ENCODE measurements around the gene KIF11. TPM values are rescaled to one million over a fixed set of nuclear protein-coding genes. Genes with fewer than 3 reads are reported as not detected.
A peak's percentile ranks its signal among the peaks of the same experiment; 100 is the strongest.
"Not testable (repeated sequence)": the region's sequence is repeated elsewhere in the genome, so short reads cannot be mapped to it uniquely, and the experiment has no call there.

Gene KIF11
- total RNA-seq, 1 experiment from 2014 or later: 14.2 TPM

DNA sequence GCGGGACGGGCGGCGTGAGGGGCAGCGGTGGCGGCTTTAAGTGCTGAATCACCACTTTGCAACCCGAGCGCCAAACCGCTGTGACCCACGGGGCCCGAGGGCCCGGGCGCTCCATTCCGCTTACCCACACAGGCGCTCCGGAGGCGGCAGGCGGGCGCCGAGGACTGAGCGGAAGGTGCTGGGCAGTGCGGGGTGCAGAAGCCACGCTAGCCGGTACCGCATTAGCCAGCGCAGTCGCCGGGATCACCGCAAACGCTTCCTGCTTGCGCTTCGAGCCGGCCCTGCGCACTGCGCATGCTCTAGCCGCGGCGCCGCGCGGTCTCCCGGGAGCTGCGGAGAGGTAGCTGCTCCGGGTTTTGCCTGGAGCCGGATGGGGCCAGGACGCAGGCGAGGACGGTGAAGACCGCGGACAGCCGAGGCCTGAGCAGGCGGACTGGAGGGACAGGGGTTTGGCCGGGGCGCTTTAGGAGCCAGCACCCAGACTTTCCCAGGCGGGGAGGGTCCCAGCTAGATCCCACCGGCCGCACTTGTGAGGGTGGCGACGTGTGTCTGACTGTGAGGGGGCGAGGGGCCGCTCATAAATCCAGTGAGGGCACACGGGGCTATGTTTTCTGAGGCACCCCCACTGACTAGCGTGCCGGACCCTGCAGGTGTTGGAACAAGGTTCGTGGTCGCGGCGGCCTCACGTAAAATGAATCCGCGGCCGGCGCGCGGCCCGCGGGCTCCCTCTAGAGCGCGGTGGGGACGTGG is 19.0 kb upstream of the KIF11 start, which contains the start of gene IDE:
Gene IDE, minus strand, starts transcription at position 296 of the 750 bp plus-strand sequence. Its CDS starts 74 bp downstream, at position 222.
- Histone ChIP-seq H2AFZ (ENCODE audit: low read length) (peak within 1 kb of the TSS; percentile 97), H3K4me2 (ENCODE audit: low read depth, low read length, poor library complexity, severe bottlenecking) (peak within 1 kb of the TSS; percentile 89), H3K4me3 (ENCODE audit: low read length) (peak within 1 kb of the TSS; percentile 89), H3K36me3 (ENCODE audit: insufficient read depth, low read length) (no peaks in the 10 kb centered on the region), H3K27ac (ENCODE audit: low read length) (peak within 1 kb of the TSS; percentile 65), H3K27me3 (ENCODE audit: low read length) (no peaks in the 10 kb centered on the region), H3K9ac (ENCODE audit: low read length) (peak within 1 kb of the TSS; percentile 94), H3K79me2 (ENCODE audit: low read length) (peaks cover 48% of the 10 kb centered on the region), H3K9me2 (replicated peaks; ENCODE audit: insufficient read depth, low read length) (no peaks in the 10 kb centered on the region), H4K20me1 (ENCODE audit: insufficient read depth, low read depth, low read length) (peaks cover 6% of the 10 kb centered on the region; the same call in 1 of the 2 replicates), H3K4me1 (ENCODE audit: low read length) (peaks cover 36% of the 10 kb centered on the region), H3K9me3 (ENCODE audit: low read length) (no peaks in the 10 kb centered on the region)
- DNase-seq: peak; percentile 88

DNA sequence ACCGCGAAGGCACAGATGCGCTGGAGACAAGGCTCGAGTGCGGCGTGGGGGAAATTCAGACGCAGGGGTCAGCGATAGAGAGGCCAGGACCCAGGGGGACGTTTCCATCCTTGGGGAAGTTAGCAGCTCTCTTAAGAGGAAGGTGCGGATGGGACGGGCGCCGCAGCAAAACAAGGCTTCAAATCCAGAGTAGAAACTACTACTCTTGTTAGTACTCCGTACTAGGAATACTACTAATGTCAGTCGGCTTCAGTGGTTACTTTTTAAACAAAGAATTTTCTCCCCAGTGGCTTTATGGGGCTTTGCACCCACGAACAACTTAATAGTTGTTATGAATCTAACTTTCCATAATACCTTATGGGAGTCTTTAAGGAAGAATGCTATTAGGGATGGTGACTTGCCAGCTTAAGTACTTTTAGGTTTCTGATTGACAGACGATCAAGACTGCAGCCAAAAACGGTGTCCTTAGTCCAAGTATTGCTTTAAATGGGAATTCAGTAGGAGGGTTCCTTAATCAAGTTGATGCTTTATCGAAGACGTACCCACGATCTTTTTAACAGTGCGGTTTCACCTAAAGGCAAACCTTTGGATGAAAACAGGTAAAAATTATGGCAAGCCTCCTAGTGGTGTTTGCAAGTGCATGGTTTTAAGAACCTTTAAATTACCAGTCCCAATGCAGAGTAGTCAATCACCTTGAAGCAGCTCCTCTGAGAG is 18.2 kb upstream of the KIF11 start:
- no peak for DNase-seq
- Histone ChIP-seq H3K36me3 (ENCODE audit: insufficient read depth, low read length) (no peaks in the 10 kb centered on the region), H3K4me3 (ENCODE audit: low read length) (peak overlapping the region; percentile 89), H2AFZ (ENCODE audit: low read length) (peak overlapping the region; percentile 57; the same call in 1 of the 2 replicates), H3K9me3 (ENCODE audit: low read length) (no peaks in the 10 kb centered on the region), H3K4me2 (ENCODE audit: low read depth, low read length, poor library complexity, severe bottlenecking) (peak overlapping the region; percentile 89), H3K27ac (ENCODE audit: low read length) (no peak overlapping the region), H3K79me2 (ENCODE audit: low read length) (peaks cover 41% of the 10 kb centered on the region), H4K20me1 (ENCODE audit: insufficient read depth, low read depth, low read length) (peaks cover 6% of the 10 kb centered on the region; the same call in 1 of the 2 replicates), H3K9ac (ENCODE audit: low read length) (peak overlapping the region; percentile 94), H3K4me1 (ENCODE audit: low read length) (peaks cover 31% of the 10 kb centered on the region), H3K9me2 (replicated peaks; ENCODE audit: insufficient read depth, low read length) (no peaks in the 10 kb centered on the region), H3K27me3 (ENCODE audit: low read length) (no peaks in the 10 kb centered on the region)

- Histone ChIP-seq H3K9me3 (ENCODE audit: low read length) (no peaks in the 10 kb centered on the region), H3K27ac (ENCODE audit: low read length) (no peak overlapping the region), H3K79me2 (ENCODE audit: low read length) (peaks cover 28% of the 10 kb centered on the region), H4K20me1 (ENCODE audit: insufficient read depth, low read depth, low read length) (peaks cover 6% of the 10 kb centered on the region; the same call in 1 of the 2 replicates), H3K9ac (ENCODE audit: low read length) (no peak overlapping the region), H2AFZ (ENCODE audit: low read length) (no peak overlapping the region), H3K4me3 (ENCODE audit: low read length) (no peak overlapping the region), H3K36me3 (ENCODE audit: insufficient read depth, low read length) (no peaks in the 10 kb centered on the region), H3K27me3 (ENCODE audit: low read length) (no peaks in the 10 kb centered on the region), H3K4me2 (ENCODE audit: low read depth, low read length, poor library complexity, severe bottlenecking) (no peak overlapping the region), H3K9me2 (replicated peaks; ENCODE audit: insufficient read depth, low read length) (no peaks in the 10 kb centered on the region), H3K4me1 (ENCODE audit: low read length) (peaks cover 26% of the 10 kb centered on the region)
- no peak for DNase-seq
These were observed 17.0 kb upstream of the KIF11 start for GRCh38 chr10:92575961-92576360.

GRCh38 chr10:92582347-92582746 is 10.6 kb upstream of the KIF11 start:
- not testable (repeated sequence) for H4K20me1 ChIP-seq (ENCODE audit: insufficient read depth, low read depth, low read length); H3K9me3 ChIP-seq (ENCODE audit: low read length); DNase-seq; H3K4me2 ChIP-seq (ENCODE audit: low read depth, low read length, poor library complexity, severe bottlenecking); H3K79me2 ChIP-seq (ENCODE audit: low read length); H3K4me3 ChIP-seq (ENCODE audit: low read length); H3K9me2 ChIP-seq (replicated peaks; ENCODE audit: insufficient read depth, low read length); H3K4me1 ChIP-seq (ENCODE audit: low read length); H3K27ac ChIP-seq (ENCODE audit: low read length); H2AFZ ChIP-seq (ENCODE audit: low read length); H3K27me3 ChIP-seq (ENCODE audit: low read length); H3K36me3 ChIP-seq (ENCODE audit: insufficient read depth, low read length); H3K9ac ChIP-seq (ENCODE audit: low read length)

DNA sequence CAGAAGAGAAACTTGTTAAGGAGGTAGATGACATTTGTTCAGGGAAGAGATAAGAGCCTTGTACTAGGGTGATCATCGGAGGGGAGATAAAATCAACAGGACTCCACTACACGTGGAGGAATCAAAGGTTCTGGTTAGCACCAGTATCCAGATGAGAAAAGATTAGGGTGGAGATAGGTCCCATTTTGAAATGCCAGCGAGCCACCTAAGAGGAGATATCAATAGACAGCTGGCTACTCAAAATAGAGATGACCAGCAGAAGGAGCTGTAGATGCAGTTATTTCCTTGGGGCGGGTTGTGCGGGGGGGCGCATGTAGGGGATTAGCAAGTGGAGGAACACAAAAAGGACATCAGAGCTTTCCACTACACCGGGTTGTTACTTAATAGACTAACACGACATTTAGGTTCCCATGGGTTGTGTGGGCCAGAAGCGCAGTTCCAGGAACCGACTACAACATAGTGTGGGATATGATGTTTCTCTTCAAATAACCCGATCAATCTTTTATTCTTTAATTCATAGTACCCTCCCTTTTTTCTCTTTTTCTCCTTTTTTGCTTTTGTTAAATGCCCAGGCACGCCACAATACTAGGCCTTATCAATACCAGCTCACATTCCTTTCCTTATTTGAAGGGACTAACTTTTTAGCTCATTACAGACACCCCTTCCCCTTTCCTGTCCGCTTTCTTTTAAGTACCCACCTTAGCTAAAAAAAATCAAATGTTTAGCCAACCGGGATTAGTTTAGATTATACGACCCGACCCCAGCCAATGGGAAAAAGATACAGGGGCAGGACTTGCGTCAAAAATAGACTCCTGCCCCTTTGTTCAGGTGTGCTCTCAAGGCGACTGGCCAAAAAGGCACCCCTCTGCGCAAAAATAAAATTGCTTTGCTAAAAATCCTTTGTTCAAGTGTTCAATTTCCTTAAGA is 2.0 kb upstream of the KIF11 start:
- peak; percentile 65 for DNase-seq
- peak overlapping the region; percentile 92 for H3K27ac ChIP-seq (ENCODE audit: low read length)
- peak overlapping the region; percentile 43; the same call in 1 of the 2 replicates for H2AFZ ChIP-seq (ENCODE audit: low read length)
- H3K9me3 ChIP-seq (ENCODE audit: low read length): no peaks in the 10 kb centered on the region
- peak overlapping the region; percentile 83 for H3K4me2 ChIP-seq (ENCODE audit: low read depth, low read length, poor library complexity, severe bottlenecking)
- peak overlapping the region; percentile 77 for H3K9ac ChIP-seq (ENCODE audit: low read length)
- H3K36me3 ChIP-seq (ENCODE audit: insufficient read depth, low read length): no peaks in the 10 kb centered on the region
- no peaks in the 10 kb centered on the region for H4K20me1 ChIP-seq (ENCODE audit: insufficient read depth, low read depth, low read length)
- no peaks in the 10 kb centered on the region for H3K27me3 ChIP-seq (ENCODE audit: low read length)
- H3K79me2 ChIP-seq (ENCODE audit: low read length): peaks cover 29% of the 10 kb centered on the region
- H3K4me1 ChIP-seq (ENCODE audit: low read length): peaks cover 30% of the 10 kb centered on the region
- H3K4me3 ChIP-seq (ENCODE audit: low read length): peak overlapping the region; percentile 80
- no peaks in the 10 kb centered on the region for H3K9me2 ChIP-seq (replicated peaks; ENCODE audit: insufficient read depth, low read length)

DNA sequence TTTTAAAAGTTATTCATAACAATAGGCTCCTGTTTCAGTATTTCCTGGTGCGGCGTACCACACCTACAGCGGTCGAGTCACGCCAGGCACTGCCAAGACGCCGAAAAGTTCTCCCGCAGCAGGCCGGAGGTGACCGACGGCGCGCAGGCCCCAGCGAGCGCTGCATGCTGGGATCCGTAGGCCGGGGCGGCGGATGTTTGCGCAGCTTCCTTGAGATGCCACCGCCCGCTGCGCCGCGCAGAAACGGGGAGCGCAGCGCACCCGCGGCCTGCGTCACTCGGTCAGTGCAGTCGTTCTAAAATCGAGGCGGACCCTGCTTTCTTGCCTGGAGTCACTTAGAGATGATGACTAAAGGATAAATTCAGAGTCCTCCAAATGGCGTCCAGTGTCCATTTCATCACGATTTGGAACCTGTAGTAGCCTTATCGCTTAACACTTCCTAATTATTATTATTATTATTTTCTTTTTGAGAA is 1.3 kb upstream of the KIF11 start:
- Histone ChIP-seq H3K36me3 (ENCODE audit: insufficient read depth, low read length) (no peaks in the 10 kb centered on the region), H3K27ac (ENCODE audit: low read length) (peak overlapping the region; percentile 92), H3K9me2 (replicated peaks; ENCODE audit: insufficient read depth, low read length) (no peaks in the 10 kb centered on the region), H2AFZ (ENCODE audit: low read length) (no peak overlapping the region), H3K79me2 (ENCODE audit: low read length) (peaks cover 36% of the 10 kb centered on the region), H4K20me1 (ENCODE audit: insufficient read depth, low read depth, low read length) (no peaks in the 10 kb centered on the region), H3K9me3 (ENCODE audit: low read length) (no peaks in the 10 kb centered on the region), H3K4me3 (ENCODE audit: low read length) (peak overlapping the region; percentile 80), H3K9ac (ENCODE audit: low read length) (peak overlapping the region; percentile 85), H3K4me2 (ENCODE audit: low read depth, low read length, poor library complexity, severe bottlenecking) (peak overlapping the region; percentile 83), H3K4me1 (ENCODE audit: low read length) (peaks cover 36% of the 10 kb centered on the region), H3K27me3 (ENCODE audit: low read length) (no peaks in the 10 kb centered on the region)
- peak; percentile 94 for DNase-seq

- Histone ChIP-seq H3K4me2 (ENCODE audit: low read depth, low read length, poor library complexity, severe bottlenecking) (peak overlapping the region; percentile 75), H3K9ac (ENCODE audit: low read length) (peak overlapping the region; percentile 85), H3K27ac (ENCODE audit: low read length) (peak overlapping the region; percentile 92), H2AFZ (ENCODE audit: low read length) (no peak overlapping the region), H3K9me3 (ENCODE audit: low read length) (no peaks in the 10 kb centered on the region), H3K36me3 (ENCODE audit: insufficient read depth, low read length) (no peaks in the 10 kb centered on the region), H3K9me2 (replicated peaks; ENCODE audit: insufficient read depth, low read length) (no peaks in the 10 kb centered on the region), H3K4me3 (ENCODE audit: low read length) (peak overlapping the region; percentile 80), H4K20me1 (ENCODE audit: insufficient read depth, low read depth, low read length) (no peaks in the 10 kb centered on the region), H3K4me1 (ENCODE audit: low read length) (peaks cover 48% of the 10 kb centered on the region), H3K27me3 (ENCODE audit: low read length) (no peaks in the 10 kb centered on the region), H3K79me2 (ENCODE audit: low read length) (peaks cover 59% of the 10 kb centered on the region)
- peak; percentile 49 for DNase-seq
These were observed 974 bp downstream of the KIF11 start for GRCh38 chr10:92593619-92594588.
